Parathyroid adenoma (tissue), 2 donors: ENCODE data around the gene ARNT2.

ENCODE experiments used
- H2AFZ ChIP-seq: fragments of 300-600 bp; sonication (generic); one replicate; pipeline ENCODE4 v1.7.0; 2017; ENCODE audit warnings: antibody characterized with exemption, mild to moderate bottlenecking
- H3K27ac ChIP-seq: fragments of 300-600 bp; sonication (generic); one replicate; pipeline ENCODE4 v1.7.0; 2017
- H3K27me3 ChIP-seq: fragments of 300-600 bp; sonication (generic); one replicate; pipeline ENCODE4 v1.7.0; 2017; ENCODE audit warnings: low read length; ENCODE audit not compliant: control insufficient read depth, insufficient read depth
- H3K36me3 ChIP-seq: fragments of 300-600 bp; sonication (generic); one replicate; pipeline ENCODE4 v1.7.0; 2017; ENCODE audit warnings: low read length; ENCODE audit not compliant: control insufficient read depth, insufficient read depth
- H3K4me1 ChIP-seq: fragments of 300-600 bp; sonication (generic); one replicate; pipeline ENCODE4 v1.7.0; 2017; ENCODE audit warnings: control low read depth
- H3K4me2 ChIP-seq: fragments of 300-600 bp; sonication (generic); one replicate; pipeline ENCODE4 v1.7.0; 2017; ENCODE audit warnings: low read length
- H3K4me3 ChIP-seq: fragments of 300-600 bp; sonication (generic); one replicate; pipeline ENCODE4 v1.7.0; 2017; ENCODE audit warnings: low read depth, low read length
- H3K79me2 ChIP-seq: fragments of 300-600 bp; sonication (generic); one replicate; pipeline ENCODE4 v1.7.0; 2017; ENCODE audit warnings: control low read depth
- H3K9ac ChIP-seq: fragments of 300-600 bp; sonication (generic); one replicate; pipeline ENCODE4 v1.7.0; 2017; ENCODE audit warnings: mild to moderate bottlenecking
- H3K9me3 ChIP-seq: fragments of 300-600 bp; sonication (generic); one replicate; pipeline ENCODE4 v1.7.0; 2017; ENCODE audit warnings: low read length; ENCODE audit not compliant: control insufficient read depth
- CTCF ChIP-seq: fragments of 300-600 bp; sonication (generic); IDR thresholded peaks from one replicate; pipeline ENCODE4 v1.7.0; 2017; ENCODE audit warnings: antibody characterized with exemption, mild to moderate bottlenecking
- donor health status: primary hyperparathyroidism.

ARNT2 gene

GRCh38 chr15:80459380-80459779 is 55.2 kb downstream of the ARNT2 start:
- no peak overlapping the region for H3K27ac ChIP-seq
- no peak overlapping the region for H3K9ac ChIP-seq
- no peak for TF ChIP-seq CTCF

DNA sequence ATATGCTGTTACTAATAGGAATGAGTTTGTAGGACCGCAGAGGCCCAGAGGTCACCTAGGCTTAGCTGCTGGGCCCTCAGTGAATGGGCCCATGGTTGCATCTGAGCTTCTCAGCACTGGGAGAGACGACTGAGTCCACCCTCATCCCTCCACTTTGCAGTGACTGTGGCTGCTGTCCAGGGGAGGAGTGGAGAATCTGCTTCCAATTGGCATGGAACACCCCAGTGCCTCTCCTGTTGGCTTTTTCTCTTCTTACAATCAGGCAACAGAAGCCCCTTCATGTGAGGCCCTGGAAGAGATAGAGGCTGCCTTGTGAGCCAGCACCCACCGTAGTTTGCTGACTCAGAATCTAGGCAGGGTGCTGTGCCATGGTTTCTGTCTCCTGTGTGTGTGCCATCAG is 55.6 kb downstream of the ARNT2 start:
- no peaks in the 10 kb centered on the region for H3K4me1 ChIP-seq
- no peaks in the 10 kb centered on the region for H3K27me3 ChIP-seq
- no peak for TF ChIP-seq CTCF
- no peaks in the 10 kb centered on the region for H3K36me3 ChIP-seq
- no peak overlapping the region for H3K27ac ChIP-seq
- no peak overlapping the region for H3K4me2 ChIP-seq
- H3K9me3 ChIP-seq, result no peaks in the 10 kb centered on the region
- no peak overlapping the region for H3K4me3 ChIP-seq
- no peaks in the 10 kb centered on the region for H3K79me2 ChIP-seq
- no peak overlapping the region for H2AFZ ChIP-seq
- H3K9ac ChIP-seq, result no peak overlapping the region

More at GRCh38 chr15:80459380-80459779, 55.2 kb downstream of the ARNT2 start:
- H3K27me3 ChIP-seq, result no peaks in the 10 kb centered on the region
- no peaks in the 10 kb centered on the region for H3K79me2 ChIP-seq
- H3K4me3 ChIP-seq, result no peak overlapping the region
- H3K9me3 ChIP-seq, result no peaks in the 10 kb centered on the region
- no peaks in the 10 kb centered on the region for H3K4me1 ChIP-seq
- H3K36me3 ChIP-seq, result no peaks in the 10 kb centered on the region
- no peak overlapping the region for H3K4me2 ChIP-seq
- H2AFZ ChIP-seq, result no peak overlapping the region

DNA sequence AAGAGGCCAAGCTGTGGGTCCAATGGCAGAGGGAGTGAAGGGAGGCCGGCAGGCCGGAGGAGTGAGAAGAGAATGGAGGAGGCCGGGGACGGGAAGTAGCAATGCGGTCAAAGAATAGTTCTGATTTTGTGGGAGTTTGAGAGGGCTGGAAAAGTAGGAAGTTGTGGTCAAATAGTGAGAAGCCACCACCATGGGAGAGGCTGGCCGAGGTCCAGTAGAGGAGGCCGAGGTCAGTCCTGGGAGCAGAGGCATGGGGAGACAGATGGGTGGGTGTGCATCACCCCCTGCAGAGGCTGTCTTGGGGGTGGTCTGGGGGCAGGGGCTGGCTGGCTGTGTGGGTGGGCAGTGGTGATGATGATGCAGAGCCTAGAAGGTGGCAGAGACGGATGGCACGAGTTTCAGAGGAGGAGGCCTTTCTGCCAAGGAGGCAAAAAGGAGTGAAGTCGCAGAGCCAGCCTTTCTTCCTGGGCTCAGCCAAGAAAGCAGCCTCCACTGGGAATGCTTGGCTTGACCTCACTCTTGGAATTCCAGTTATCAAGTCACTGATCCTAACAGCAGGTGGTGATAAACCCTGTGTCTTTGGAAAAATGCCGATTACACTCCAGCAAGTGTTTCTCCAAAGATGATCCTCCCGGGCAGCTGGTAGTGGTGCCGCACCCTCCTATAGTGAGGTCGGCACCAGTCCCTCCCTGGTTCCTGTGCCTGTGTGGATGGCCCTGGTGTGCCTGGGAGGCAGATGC is 57.3 kb downstream of the ARNT2 start:
- H3K4me1 ChIP-seq, result no peaks in the 10 kb centered on the region
- TF ChIP-seq CTCF, result no peak
- no peaks in the 10 kb centered on the region for H3K9me3 ChIP-seq
- no peaks in the 10 kb centered on the region for H3K79me2 ChIP-seq
- no peak overlapping the region for H3K4me2 ChIP-seq
- H3K27ac ChIP-seq, result no peak overlapping the region
- no peaks in the 10 kb centered on the region for H3K36me3 ChIP-seq
- H3K9ac ChIP-seq, result no peak overlapping the region
- H2AFZ ChIP-seq, result no peak overlapping the region
- no peaks in the 10 kb centered on the region for H3K27me3 ChIP-seq
- H3K4me3 ChIP-seq, result no peak overlapping the region

GRCh38 chr15:80462111-80462510 is 57.9 kb downstream of the ARNT2 start:
- no peak overlapping the region for H3K9ac ChIP-seq
- no peak overlapping the region for H3K4me2 ChIP-seq
- H3K27ac ChIP-seq, result no peak overlapping the region
- no peak for TF ChIP-seq CTCF
- H3K79me2 ChIP-seq, result no peaks in the 10 kb centered on the region
- no peak overlapping the region for H3K4me3 ChIP-seq
- H3K27me3 ChIP-seq, result no peaks in the 10 kb centered on the region
- no peak overlapping the region for H2AFZ ChIP-seq
- H3K4me1 ChIP-seq, result no peaks in the 10 kb centered on the region
- H3K9me3 ChIP-seq, result no peaks in the 10 kb centered on the region
- no peaks in the 10 kb centered on the region for H3K36me3 ChIP-seq
